Thymus (tissue), 11 donors: Measurements from ENCODE around the gene RAB36. TPM values are rescaled to one million over a fixed set of nuclear protein-coding genes. Genes with fewer than 3 reads are reported as not detected.
"Not testable (repeated sequence)": the region's sequence is repeated elsewhere in the genome, so short reads cannot be mapped to it uniquely, and the experiment has no call there.

Experiments
- DNase-seq, 9 donors: peaks; one replicate each; pipeline ENCODE4 v3.0.0-alpha.2; 2013; ENCODE audit warnings: low spot score in 9 of 9, low read depth in 6 of 9, missing footprints in 1 of 9
- H3K27ac ChIP-seq, 2 donors: one replicate each; pipeline ENCODE4 v1.5.1; 2013; ENCODE audit warnings: control low read depth in 1 of 2, low read depth in 1 of 2, low read length in 1 of 2, mild to moderate bottlenecking in 1 of 2, moderate library complexity in 1 of 2
- H3K27me3 ChIP-seq, 2 donors: one replicate each; pipeline ENCODE4 v1.5.1; 2013; ENCODE audit warnings: low read length in 1 of 2; ENCODE audit not compliant: control insufficient read depth in 2 of 2, insufficient read depth in 1 of 2
- H3K36me3 ChIP-seq, 2 donors: one replicate each; pipeline ENCODE4 v1.5.1; 2013; ENCODE audit warnings: low read length in 1 of 2, mild to moderate bottlenecking in 1 of 2, moderate library complexity in 1 of 2; ENCODE audit not compliant: control insufficient read depth in 2 of 2, insufficient read depth in 2 of 2
- H3K4me1 ChIP-seq, 2 donors: one replicate each; pipeline ENCODE4 v1.5.1; 2013; ENCODE audit warnings: low read length in 2 of 2; ENCODE audit not compliant: control insufficient read depth in 2 of 2, insufficient read depth in 2 of 2
- H3K4me3 ChIP-seq, 2 donors: one replicate each; pipeline ENCODE4 v1.5.1; 2013; ENCODE audit warnings: low read length in 2 of 2, control low read depth in 1 of 2, mild to moderate bottlenecking in 1 of 2
- H3K9me3 ChIP-seq, 2 donors: one replicate each; pipeline ENCODE4 v1.5.1; 2013; ENCODE audit warnings: low read length in 1 of 2, mild to moderate bottlenecking in 1 of 2; ENCODE audit not compliant: control insufficient read depth in 2 of 2, insufficient read depth in 1 of 2
- WGBS: extraction: QIAGEN DNeasy Blood & Tissue Kit; methylation state at CpG from one replicate; pipeline ENCODE4 v1.1.7; 2013; 5-methylcytosine and 5-hydroxymethylcytosine counted together
- polyA plus RNA-seq: library from polyadenylated mRNA; stranded (reverse); fragments of 200-250 nt; gene quantifications from one replicate; pipeline ENCODE4 v1.2.3, GENCODE V29; 2013
- total RNA-seq: library from RNA; stranded (reverse); fragments of 120-200 nt; gene quantifications from one replicate; pipeline ENCODE4 v1.2.4, GENCODE V29; 2013
- donor health status: healthy.

The RAB36 gene
- total and polyA plus RNA-seq, 2 donors, result 0.42 to 0.46 TPM

GRCh38 chr22:23132376-23133091 lies 12.7 kb upstream of the RAB36 start:
- 92% methylated on average over 10 of the region's 10 CpGs for WGBS
- Histone ChIP-seq H3K4me3 (no peak overlapping the region), H3K4me1 (peaks cover 3 to 10% of the 10 kb centered on the region in 2 donors), H3K27ac (no peak overlapping the region), H3K27me3 (no peaks in the 10 kb centered on the region), H3K9me3 (no peaks in the 10 kb centered on the region), H3K36me3 (no peaks in the 10 kb centered on the region)
- no peak for DNase-seq

- 97% methylated on average over 10 of the region's 10 CpGs for WGBS
Measured at GRCh38 chr22:23133922-23134321, 11.4 kb upstream of the RAB36 start.

GRCh38 chr22:23136991-23137390 lies 8.3 kb upstream of the RAB36 start:
- H3K27me3 ChIP-seq, H3K9me3 ChIP-seq, H3K27ac ChIP-seq, DNase-seq, H3K4me3 ChIP-seq, H3K36me3 ChIP-seq: not testable (repeated sequence)
- WGBS, result 78% methylated on average over 4 of the region's 4 CpGs
- H3K4me1 ChIP-seq, result peaks cover 21 to 38% of the 10 kb centered on the region in 2 donors

More at GRCh38 chr22:23133922-23134321, 11.4 kb upstream of the RAB36 start:
- Histone ChIP-seq H3K4me1 (peaks cover 13 to 24% of the 10 kb centered on the region in 2 donors), H3K27me3 (no peaks in the 10 kb centered on the region), H3K36me3 (no peaks in the 10 kb centered on the region), H3K9me3 (no peaks in the 10 kb centered on the region), H3K4me3 (no peak overlapping the region), H3K27ac (no peak overlapping the region)
- DNase-seq, result no peak

GRCh38 chr22:23137468-23137867 lies 7.8 kb upstream of the RAB36 start:
- peak overlapping the region; percentile 74 to 78 for H3K27ac ChIP-seq
- WGBS, result 28% methylated on average over 3 of the region's 3 CpGs

GRCh38 chr22:23137905-23138561 lies 7.2 kb upstream of the RAB36 start:
- peak in 5 of 9 donors; percentile 34 to 76 (median 46) for DNase-seq

More at GRCh38 chr22:23137468-23137867, 7.8 kb upstream of the RAB36 start:
- no peaks in the 10 kb centered on the region for H3K27me3 ChIP-seq
- H3K4me1 ChIP-seq, result peaks cover 25 to 42% of the 10 kb centered on the region in 2 donors
- H3K9me3 ChIP-seq, result no peaks in the 10 kb centered on the region
- DNase-seq, result no peak
- no peak overlapping the region for H3K4me3 ChIP-seq
- H3K36me3 ChIP-seq, result no peaks in the 10 kb centered on the region

GRCh38 chr22:23138584-23139435 lies 6.5 kb upstream of the RAB36 start:
- Histone ChIP-seq H3K27ac (peak overlapping the region; percentile 74 to 78), H3K4me3 (no peak overlapping the region), H3K9me3 (no peaks in the 10 kb centered on the region), H3K4me1 (peaks cover 30 to 48% of the 10 kb centered on the region in 2 donors), H3K36me3 (no peaks in the 10 kb centered on the region), H3K27me3 (no peaks in the 10 kb centered on the region)
- no peak for DNase-seq
- WGBS, result 96% methylated on average over 12 of the region's 12 CpGs

More at GRCh38 chr22:23137905-23138561, 7.2 kb upstream of the RAB36 start:
- no peaks in the 10 kb centered on the region for H3K9me3 ChIP-seq
- no peaks in the 10 kb centered on the region for H3K36me3 ChIP-seq
- H3K27me3 ChIP-seq, result no peaks in the 10 kb centered on the region
- H3K27ac ChIP-seq, result peak overlapping the region; percentile 74 to 78
- 42% methylated on average over 5 of the region's 5 CpGs for WGBS
- no peak overlapping the region for H3K4me3 ChIP-seq
- H3K4me1 ChIP-seq, result peaks cover 30 to 48% of the 10 kb centered on the region in 2 donors

- Histone ChIP-seq H3K4me1 (peaks cover 41 to 62% of the 10 kb centered on the region in 2 donors), H3K27me3 (peaks cover 0 to 2% of the 10 kb centered on the region in 2 donors), H3K4me3 (no peak overlapping the region), H3K27ac (no peak overlapping the region), H3K9me3 (no peaks in the 10 kb centered on the region), H3K36me3 (no peaks in the 10 kb centered on the region)
- no peak for DNase-seq
Measured at GRCh38 chr22:23140385-23140784, 4.9 kb upstream of the RAB36 start.

GRCh38 chr22:23142546-23143105 lies 2.7 kb upstream of the RAB36 start:
- H3K36me3 ChIP-seq, result no peaks in the 10 kb centered on the region
- WGBS, result 92% methylated on average over 9 of the region's 9 CpGs
- no peak for DNase-seq
- peaks cover 0 to 9% of the 10 kb centered on the region in 2 donors for H3K27me3 ChIP-seq
- H3K9me3 ChIP-seq, result no peaks in the 10 kb centered on the region
- peaks cover 38 to 57% of the 10 kb centered on the region in 2 donors for H3K4me1 ChIP-seq
- H3K4me3 ChIP-seq, result peak overlapping the region in 1 of 2 donors; percentile 43
- H3K27ac ChIP-seq, result peak overlapping the region; percentile 91 to 92
